HG03045 (cell line): ENCODE results near the gene PTTG1IP.

Experiments
- ATAC-seq: cut with Tn5 transposase; IDR thresholded peaks from one replicate; pipeline ENCODE4 v1.9.1; 2021; ENCODE audit warnings: mild to moderate bottlenecking, moderate library complexity; ENCODE audit not compliant: unreplicated experiment

PTTG1IP gene

DNA sequence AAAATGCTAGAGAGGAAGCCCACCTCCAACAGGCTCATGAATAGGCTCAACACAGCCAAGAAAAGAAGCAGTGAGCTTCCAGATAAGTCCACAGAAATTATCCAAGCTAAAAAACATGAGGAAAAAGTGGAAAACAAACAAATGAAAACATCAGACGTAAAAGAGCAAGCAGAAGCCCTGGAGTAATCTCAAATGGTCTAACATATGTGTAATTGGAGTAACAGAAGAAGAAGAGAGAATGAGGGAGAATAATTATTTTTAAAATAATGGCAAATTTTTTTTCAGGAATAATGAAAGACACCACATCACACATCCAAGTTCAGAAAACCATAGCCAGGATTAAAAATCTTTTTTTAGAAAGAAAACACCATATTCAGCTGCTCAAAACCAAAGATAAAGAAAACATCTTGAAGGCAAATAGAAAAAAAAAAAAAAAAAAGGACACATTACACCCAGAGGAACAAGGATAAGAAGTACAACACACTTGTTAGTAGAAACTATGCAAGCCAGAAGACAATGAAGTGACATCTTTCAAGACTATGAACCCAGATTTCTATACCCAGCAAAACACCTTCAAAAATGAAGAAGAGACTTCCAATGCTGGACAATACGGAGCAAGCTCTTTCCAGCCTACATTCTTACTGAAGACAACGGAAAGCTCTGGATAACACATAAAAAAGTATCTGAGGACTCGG is 45.0 kb downstream of the PTTG1IP start:
- no peak for ATAC-seq

DNA sequence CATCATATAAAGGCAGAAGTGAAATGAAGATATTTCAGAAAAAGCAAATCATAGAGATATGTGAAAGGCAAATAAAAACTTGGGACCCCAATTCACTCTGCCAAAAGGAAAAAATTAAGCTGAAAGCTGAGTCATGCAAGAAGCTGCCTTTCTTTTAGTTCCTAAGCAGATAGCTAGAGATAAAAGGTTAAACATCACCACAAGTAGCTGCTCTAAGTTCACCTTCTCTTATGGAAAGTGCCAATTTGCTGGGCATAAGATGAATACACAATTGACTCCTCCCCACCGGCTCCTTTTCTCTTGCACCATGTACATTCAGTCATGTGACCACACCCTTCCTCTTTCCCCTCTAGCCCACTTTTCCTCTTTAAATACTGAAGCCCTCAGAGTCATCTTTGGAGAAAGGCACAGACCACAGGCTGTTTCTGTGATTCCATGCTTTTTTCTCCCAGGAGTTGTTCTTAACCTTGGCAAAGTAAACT is 50.3 kb downstream of the PTTG1IP start:
- ATAC-seq = no peak

DNA sequence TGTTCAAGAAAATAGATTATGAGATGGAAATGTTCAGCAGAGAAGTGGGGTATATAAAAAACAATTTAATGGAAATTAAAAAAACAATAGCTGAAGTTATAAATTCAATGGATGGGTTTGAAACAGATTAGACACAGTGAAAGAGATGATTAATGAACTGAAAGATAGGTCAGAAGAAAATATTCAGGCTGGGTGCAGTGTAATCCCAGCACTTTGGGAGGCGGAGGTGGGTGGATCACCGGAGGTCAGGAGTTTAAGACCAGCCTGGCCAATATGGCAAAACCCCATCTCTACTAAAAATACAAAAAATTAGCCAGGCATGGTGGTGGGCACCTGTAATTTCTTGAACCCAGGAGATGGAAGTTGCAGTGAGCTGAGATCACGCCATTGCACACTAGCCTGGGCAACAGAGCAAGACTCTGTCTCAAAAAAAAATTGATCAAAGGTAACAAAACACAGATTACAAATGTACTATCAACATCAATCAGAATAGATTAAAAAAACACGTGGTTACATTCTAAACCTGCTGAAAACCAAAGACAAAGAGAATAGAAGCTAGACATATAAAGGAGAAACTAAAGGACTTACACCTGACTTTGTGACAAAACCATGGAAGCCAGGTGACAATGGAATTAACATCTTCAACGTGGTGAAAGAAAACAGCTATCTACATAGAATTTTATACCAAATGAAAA is 50.9 kb downstream of the PTTG1IP start:
- no peak for ATAC-seq

DNA sequence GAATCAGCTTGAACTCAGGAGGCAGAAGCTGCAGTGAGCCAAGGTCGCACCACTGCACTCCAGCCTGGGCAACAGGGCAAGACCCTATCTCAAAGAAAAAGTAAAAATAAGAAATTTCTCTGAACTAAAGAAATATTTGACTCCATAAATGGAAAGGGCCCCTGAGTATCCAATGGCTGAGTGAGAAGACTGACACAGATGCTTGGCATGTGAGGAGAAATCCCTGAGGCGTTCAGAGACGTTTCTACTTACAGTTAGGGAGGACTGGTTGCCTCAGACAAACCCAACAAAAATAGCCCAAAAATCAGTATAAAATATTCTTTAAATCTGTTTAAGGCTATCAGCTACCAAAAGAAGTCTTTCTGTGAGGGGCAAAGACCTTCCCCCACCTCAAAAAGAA is 52.6 kb downstream of the PTTG1IP start:
- ATAC-seq = no peak

DNA sequence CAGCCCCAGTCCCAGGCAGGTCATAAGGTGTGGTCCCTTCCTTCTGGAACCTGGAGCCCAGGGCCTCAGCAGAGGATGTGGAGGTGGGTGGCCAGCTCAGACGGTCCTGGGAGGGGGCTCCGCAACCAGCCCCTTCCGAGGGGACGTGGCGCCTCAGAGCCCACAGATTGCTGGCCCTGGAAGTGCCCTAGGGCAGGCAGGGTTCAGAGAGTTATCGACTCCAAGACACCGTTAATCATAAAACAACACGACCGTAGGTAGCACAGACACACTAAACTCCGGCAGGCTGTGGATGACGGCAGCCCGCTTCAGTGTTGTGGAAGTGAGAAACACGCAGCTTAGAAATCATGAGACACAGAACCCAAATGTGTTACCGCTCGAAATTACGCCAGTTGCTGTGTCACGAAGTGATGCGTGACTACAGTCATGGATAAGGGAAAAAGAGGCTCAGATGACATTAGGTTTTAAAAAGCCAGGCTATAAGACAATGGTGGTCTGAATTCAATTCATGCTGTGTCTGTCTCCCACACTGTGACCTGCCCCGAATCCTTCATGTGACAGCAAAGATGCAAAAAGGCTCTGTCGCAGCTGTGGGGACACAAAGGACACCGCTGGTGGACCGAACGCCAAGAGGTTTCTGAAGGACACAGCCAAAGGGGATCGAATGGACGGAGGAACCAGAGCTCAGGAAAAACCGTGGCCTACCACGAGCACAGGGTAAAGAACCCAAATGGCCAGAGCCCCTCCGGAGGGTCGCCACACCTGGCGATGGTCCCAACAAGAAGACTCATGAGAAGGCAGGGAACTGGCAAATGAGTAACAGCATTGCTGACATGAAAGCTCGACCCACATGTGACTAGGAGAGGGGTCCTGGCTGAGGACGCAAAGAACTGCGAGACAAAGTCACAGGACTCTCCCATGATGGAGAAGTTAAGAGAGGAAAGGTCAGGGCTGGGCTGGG is 53.9 kb downstream of the PTTG1IP start:
- ATAC-seq = no peak

DNA sequence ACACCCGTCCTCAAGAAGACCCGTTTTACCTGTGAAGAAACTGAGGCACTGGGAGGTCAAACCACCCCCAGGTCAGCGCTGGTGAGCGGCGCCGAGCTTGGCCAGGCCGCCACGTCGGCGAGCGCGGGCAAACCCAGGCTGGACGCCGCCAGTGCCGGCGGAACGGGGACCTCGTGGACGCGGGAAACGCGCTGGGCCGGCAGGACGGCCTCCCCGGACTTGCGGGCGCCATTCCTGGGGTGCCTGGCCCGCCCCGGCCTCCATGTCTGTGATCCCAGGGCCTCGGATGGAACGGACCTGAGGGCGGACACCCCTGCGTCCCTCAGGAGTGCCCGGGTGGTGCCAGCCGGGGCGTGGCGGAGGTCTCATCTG is 54.9 kb downstream of the PTTG1IP start:
- ATAC-seq = no peak

DNA sequence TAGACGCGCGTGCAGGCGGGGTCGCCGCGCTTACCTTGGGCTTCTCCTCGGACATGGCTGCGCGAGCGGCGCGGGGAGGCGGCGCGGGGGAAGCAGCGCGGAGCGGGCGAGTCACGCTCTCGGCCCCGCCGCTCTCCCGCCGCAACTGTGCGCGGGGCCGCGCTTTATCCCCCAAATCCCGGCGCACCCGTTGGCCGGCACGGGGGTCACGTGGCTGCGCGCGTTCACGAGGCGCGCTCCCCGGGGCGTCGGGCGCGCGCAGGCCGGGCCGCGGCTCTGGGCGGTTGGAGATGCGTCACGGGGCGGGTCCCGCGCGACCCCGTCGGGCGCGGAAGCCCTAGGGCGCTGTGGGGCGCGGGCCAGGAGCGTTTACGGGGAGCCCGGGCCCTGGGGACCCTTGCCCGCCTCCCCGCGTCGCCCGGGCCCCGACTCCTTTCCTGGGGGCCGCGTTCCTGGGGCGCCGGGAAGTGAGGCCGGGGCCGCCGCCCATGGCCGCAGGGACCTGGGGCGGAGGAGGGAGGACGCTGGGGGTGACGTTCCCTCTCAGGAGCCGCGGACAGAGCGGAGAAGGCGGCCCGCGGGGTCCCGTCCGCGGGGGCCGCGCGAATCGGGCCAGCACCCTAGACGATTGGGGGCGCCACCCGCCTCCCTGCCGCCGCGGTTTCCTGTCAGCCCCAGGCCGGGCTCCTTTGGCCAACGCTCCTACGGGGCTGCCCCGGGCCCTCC is 55.4 kb downstream of the PTTG1IP start, which contains the start of gene SUMO3:
Gene SUMO3 (minus strand): TSS at position 149 of the 726 bp plus-strand sequence. CDS start 94 bp downstream, at position 55.
- peak; percentile 61 for ATAC-seq

DNA sequence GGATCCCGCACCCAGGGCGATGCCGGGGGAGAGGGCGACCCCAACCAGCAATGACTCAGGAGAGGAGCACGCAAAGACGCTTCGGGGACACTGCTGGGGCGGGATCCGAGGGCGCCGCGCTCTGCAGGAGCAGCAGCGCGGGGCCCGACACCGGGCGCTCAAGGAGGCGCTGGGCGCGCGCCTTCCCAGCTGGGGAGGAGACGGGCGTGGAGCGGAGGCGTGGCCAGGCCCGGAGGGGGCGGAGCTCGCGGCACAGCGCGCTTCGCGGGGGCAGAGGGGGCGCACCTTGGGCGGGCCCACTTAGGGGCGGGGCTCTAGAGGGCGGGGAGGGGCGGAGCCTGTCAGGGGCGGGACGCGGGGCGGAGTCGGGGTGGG is 56.0 kb downstream of the PTTG1IP start:
- ATAC-seq = peak; percentile 71

DNA sequence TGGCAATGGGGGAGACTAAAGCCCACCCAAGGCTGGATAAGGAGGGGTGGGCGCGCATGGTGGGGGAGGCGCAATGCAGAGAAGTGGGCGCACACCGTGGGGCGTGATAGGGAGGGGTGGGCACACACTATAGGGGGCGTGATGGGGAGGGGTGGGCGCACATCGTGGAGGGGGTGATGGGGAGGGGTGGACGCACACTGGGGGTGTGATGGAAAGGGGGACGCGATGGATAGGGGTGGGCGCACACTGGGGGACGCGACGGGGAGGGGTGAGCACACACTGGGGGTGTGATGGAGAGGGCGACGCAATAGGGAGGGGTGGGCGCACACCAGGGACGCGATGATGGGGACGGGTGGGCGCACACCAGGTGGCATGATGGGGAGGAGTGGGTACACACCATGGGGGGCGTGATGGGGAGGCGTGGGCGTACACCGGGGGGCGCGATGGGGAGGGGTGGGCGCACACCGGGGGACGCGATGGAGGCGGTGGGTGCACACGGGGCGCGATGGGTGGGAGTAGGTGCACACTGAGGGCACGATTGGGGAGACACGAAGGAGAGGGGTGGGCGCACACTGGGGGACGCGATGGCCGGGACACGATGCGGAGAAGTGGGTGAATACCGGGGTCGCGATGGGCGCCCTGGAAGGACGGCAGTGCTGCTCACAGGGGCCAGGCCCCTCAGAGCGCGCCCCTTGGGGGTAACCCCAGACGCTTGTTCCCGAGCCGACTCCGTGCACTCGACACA is 56.6 kb downstream of the PTTG1IP start:
- ATAC-seq = no peak

DNA sequence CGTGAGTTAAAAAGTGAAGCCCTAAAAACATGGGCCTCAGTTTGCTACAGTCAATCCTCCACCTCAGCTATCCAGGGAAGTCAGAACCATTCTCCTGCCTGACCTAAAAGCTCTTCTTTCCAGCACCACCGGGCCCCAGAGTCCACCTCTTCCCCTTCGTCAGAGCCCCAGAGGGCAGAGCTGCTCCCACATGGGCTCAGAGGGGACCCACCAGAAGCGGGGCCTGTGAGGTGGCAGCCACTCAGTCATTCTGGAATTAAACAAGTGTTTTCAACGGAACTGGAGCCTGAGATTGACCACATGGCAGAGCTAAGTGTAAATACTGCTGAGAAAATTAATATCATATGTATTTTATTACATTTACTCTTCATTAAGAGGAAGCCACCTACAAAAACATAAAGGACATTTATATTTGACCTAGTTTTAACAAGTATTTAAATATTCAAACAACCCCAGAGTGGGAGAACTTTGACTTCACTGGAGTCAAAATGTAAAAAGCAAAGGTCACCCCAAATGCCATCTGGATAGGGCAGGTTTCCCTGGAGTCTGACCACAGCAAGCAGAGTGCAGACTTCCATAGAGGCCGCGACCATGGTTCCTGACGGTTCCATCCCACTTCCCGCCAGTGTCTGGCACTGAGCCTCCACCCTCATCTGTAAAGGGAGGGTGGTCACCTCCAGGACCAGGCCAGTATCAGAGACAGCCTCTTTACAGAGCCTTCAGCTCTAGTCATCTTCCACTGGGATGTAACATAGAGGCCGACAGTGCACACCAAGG is 57.5 kb downstream of the PTTG1IP start:
- no peak for ATAC-seq

DNA sequence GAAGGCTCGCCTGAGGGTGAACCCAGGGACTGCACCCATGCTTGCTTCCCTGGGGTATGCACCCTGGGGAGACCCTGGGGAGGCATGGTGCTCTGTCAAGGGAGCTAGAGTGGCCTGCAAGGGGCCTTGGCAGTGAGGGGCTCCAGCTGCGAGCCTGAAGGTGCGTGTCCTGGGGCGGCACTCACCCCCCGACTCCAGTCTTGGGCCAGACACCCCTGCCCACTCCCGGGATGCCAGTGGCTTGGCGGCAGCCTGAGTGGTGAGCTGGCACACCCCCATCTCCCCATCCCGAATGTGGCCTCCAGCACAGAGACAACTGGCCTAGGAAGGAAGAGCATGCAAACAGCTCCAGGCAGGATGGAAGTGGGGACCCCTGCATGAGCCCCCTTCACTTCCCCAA is 58.3 kb downstream of the PTTG1IP start:
- ATAC-seq = no peak

DNA sequence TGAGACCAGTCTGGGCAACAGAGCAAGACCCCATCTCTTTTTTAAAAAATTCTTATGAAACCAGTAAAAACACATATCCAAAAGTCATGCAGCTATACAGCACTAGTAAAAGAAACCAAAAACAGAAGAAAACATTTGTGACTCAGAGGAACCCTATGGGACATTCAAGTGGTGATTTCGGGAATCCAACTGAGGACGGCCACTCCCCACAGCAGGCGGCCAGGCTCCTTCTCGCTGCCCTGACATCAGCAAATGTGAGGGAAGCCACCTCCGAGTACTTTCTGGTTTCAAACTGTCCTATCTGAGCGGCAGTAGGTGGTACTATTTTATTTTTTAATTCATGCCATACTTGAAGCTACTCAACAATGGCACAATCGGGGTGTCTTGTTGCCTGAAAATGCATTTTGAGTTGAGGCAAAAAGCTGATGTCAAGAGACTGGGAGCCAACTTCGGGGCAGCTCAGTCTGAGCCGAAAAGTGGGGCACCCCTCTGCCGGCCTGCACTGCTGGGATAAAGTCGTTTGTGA is 58.9 kb downstream of the PTTG1IP start:
- no peak for ATAC-seq

DNA sequence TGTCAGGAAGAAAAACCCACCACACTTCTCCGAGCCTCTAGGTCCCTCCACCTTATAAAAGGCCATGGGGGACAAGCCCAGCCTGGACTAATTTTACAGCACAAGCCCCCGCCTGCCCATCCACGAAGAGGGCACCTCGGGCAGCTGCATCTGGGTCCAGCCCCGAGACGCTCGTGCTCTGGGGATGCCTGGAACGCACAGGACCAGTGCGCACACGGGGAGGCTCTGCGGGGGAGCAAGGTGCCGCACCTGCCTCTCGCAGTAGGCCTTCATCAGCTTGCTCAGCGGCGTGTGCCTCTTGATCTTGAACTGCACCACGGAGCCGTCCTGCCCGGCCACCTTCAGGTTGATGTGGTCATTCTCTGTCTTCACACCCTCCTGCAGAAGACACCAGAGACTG is 59.8 kb downstream of the PTTG1IP start:
- ATAC-seq = no peak

DNA sequence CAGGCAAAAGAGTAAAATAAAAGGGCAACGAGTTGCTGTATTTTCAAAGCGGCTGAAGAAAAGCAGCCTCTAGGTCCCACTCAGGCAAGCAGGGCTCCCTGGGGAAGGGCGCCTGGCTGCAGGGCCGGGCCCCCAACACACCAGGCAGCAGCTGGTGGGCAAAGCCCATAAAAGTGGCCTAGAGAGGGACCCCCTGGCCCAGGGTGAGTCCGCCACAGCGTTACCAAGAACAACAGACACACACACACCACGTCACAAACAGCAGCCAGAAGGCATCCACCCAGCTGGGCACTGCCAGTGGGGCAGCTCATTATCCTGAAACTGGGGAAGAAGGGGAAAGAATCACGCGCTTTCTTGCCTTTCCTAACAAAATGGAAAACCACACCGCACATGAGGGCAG is 60.3 kb downstream of the PTTG1IP start:
- ATAC-seq = no peak

DNA sequence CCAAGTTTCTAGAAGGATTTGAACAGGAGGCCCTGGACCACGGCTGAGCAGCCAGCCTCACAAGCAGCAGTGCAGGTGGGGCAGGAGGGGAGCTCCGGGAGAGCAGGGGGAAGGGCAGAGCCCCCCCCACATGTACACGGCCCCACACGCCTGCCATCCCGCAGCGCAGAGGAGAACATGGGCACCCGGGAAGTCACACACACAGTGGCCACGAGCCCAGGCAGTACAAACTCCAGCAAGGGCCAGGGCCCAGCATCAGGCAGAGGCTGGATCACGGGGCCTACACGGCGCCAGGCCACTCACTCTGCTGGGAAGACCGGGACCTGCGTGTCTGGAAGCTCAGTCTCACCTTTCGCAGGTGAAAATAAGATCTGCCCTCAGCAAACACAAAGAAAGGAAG is 60.9 kb downstream of the PTTG1IP start:
- no peak for ATAC-seq

DNA sequence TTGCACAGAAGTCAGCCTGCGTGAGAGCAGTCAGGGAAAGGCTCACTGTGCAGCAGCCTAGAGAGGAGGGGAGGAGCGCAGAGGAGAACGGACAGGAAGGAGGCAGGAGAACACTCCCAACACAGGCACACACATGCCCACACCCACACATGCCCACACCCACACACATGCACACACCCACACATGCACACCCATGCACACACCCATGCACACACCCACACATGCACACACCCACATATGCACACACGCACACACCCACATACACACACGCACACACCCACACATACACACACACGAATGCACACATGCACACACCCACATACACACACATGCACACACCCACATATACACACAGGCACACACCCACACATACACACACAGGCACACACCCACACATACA is 62.7 kb downstream of the PTTG1IP start:
- ATAC-seq = no peak

DNA sequence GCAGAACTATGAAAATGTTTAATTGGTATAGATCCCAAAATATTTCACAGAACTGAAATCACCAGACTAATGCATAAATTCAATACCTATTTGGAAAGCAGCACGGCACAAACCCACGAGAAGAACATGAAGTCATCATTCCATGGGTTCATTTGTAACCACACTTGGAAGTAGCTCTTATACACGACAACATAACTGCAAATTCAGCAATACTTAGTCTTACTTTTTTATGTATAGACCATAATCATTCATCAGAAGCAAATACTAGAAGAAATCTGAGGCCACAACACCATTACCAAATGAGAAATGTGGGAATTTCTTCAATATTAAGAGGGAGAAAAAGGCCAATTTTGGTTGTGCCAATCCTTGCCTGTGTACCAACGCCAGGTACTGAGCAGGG is 67.6 kb downstream of the PTTG1IP start:
- no peak for ATAC-seq

DNA sequence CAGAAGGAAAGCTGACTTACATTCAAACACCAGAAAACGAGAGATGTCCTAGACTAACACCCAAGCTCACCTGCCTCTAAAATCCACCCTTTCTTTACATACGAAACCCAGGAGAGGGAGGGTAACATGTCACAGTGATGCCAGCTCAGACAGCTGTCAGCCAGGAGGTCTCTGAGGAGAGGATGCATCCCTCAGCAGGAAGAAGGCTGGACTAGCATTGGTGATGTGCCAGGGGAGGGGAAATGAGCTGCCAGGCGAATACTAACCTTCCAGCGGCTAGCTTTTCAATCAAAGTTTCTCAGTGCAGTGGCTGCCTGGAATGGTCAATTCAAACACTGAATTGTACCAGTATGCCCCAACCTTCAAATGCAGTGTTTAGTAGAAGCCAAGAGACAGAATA is 68.3 kb downstream of the PTTG1IP start:
- no peak for ATAC-seq

DNA sequence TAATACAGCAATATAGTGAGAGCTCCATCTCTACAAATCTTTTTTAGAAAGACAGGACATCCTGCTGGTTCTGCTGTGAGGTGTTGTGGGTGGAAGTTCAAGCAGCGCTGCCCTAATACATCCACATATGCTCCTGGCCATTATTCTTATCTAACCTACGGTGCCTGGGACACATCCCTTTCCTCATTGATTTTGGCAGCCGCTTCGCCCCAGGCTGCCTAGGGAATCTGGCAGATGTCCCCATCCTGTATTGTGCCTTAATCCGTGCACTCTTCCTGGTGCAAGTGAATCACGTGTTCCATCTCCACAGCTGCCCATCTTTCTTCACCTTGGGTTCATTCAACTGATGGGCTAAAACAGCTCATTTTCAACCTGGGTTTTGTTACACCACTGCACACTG is 68.7 kb downstream of the PTTG1IP start:
- ATAC-seq = no peak
